Endothelial cell of umbilical vein (primary cell): ENCODE data around the gene ADAM33. TPM values are rescaled to one million over a fixed set of nuclear protein-coding genes. Genes with fewer than 3 reads are reported as not detected.

Source experiments
- BruUV-seq: library from RNA; stranded (reverse); fragments of 400-500 nt; replicated peaks from 2 replicates; lab custom pipeline; 2021; lab: Mats Ljungman, UMichigan
- CTCF ChIA-PET: fragments of 300-600, 350-600 bp; sonication (Branson Sonifier 250); formaldehyde crosslinking; loops from one replicate; lab custom pipeline; 2021; ENCODE audit warnings: antibody characterized with exemption, inconsistent platforms; lab: Charles Lee
- POLR2A ChIA-PET: fragments of 300-600, 350-600 bp; sonication (Branson Sonifier 250); formaldehyde crosslinking; loops from one replicate; lab custom pipeline; 2021; ENCODE audit warnings: antibody characterized with exemption, inconsistent platforms; lab: Charles Lee
- DNase-seq: peaks from one replicate; pipeline ENCODE4 v3.0.0-alpha.2; 2011; ENCODE audit warnings: low read depth, low spot score
- FAIRE-seq: peaks from 2 replicates; lab custom pipeline; 2011; peaks lifted over from hg19 to GRCh38; lab: Jason Lieb, UNC
- H2AFZ ChIP-seq: 2 replicates; pipeline ENCODE4 v1.6.0; 2012; ENCODE audit warnings: low read depth, low read length, control low read depth, inconsistent platforms
- H3K27ac ChIP-seq: 2 replicates; pipeline ENCODE4 v1.5.1; 2011; ENCODE audit warnings: low read depth, mild to moderate bottlenecking, control low read depth, low read length, moderate library complexity; ENCODE audit not compliant: insufficient read depth
- H3K27me3 ChIP-seq, 2 experiments: 2 replicates each; pipeline versions ENCODE4 v1.6.0 to v1.6.1; 2011; ENCODE audit warnings: low read length in 2 of 2, mixed read lengths in 1 of 2; ENCODE audit not compliant: control insufficient read depth in 2 of 2, insufficient read depth in 2 of 2
- H3K36me3 ChIP-seq, 2 experiments: 2 replicates in 1 of 2; 3 replicates in 1 of 2; pipeline ENCODE4 v1.5.1; 2011; ENCODE audit warnings: low read length in 2 of 2, mild to moderate bottlenecking in 1 of 2, moderate library complexity in 1 of 2; ENCODE audit not compliant: control insufficient read depth in 2 of 2, insufficient read depth in 2 of 2; ENCODE audit errors: extremely low read depth in 1 of 2
- H3K4me1 ChIP-seq: 3 replicates; pipeline ENCODE4 v1.5.1; 2011; ENCODE audit warnings: mild to moderate bottlenecking, low read length; ENCODE audit not compliant: control insufficient read depth, insufficient read depth; ENCODE audit errors: extremely low read depth
- H3K4me2 ChIP-seq: 2 replicates; pipeline ENCODE4 v1.6.1; 2011; ENCODE audit warnings: low read length, control low read depth, mixed read lengths; ENCODE audit not compliant: insufficient read depth
- H3K4me3 ChIP-seq, 3 experiments: fragments of 200-600 bp in 1 of 3; sonication (generic), shearing (Covaris generic) in 1 of 3; replicated peaks in 1 of 3; 2 replicates each; pipeline ENCODE4 v1.5.1; 2011 to 2016; ENCODE audit warnings: control low read depth in 3 of 3, low read length in 3 of 3, mild to moderate bottlenecking in 2 of 3, inconsistent platforms in 1 of 3, low read depth in 1 of 3, moderate library complexity in 1 of 3; ENCODE audit not compliant: insufficient read depth in 1 of 3
- H3K79me2 ChIP-seq: 2 replicates; pipeline ENCODE4 v1.6.0; 2012; ENCODE audit warnings: low read length, inconsistent platforms; ENCODE audit not compliant: control insufficient read depth, insufficient read depth
- H3K9ac ChIP-seq: replicated peaks from 2 replicates; pipeline ENCODE3; 2011; ENCODE audit warnings: low read length, control low read depth; ENCODE audit not compliant: insufficient read depth; ENCODE audit errors: extremely low read depth
- H3K9me1 ChIP-seq: replicated peaks from 3 replicates; pipeline ENCODE4 v1.6.0; 2011; ENCODE audit warnings: mild to moderate bottlenecking, low read length; ENCODE audit not compliant: control insufficient read depth, insufficient read depth; ENCODE audit errors: extremely low read depth
- H3K9me3 ChIP-seq: replicated peaks from 2 replicates; pipeline ENCODE4 v1.5.1; 2012; ENCODE audit warnings: low read length, inconsistent platforms; ENCODE audit not compliant: control insufficient read depth, insufficient read depth
- H4K20me1 ChIP-seq: replicated peaks from 2 replicates; pipeline ENCODE3; 2011; ENCODE audit warnings: mild to moderate bottlenecking, low read length; ENCODE audit not compliant: control insufficient read depth, insufficient read depth; ENCODE audit errors: extremely low read depth
- CTCF ChIP-seq, 2 donors: IDR thresholded peaks; 1 replicate in 1 of 2; 2 replicates in 1 of 2; pipeline ENCODE4 v1.5.1; 2011; ENCODE audit warnings: low read length in 2 of 2, mild to moderate bottlenecking in 2 of 2, moderate library complexity in 2 of 2, control low read depth in 1 of 2, inconsistent platforms in 1 of 2, low read depth in 1 of 2; ENCODE audit not compliant: insufficient read depth in 1 of 2; ENCODE audit errors: extremely low read depth in 1 of 2
- EZH2 ChIP-seq: IDR thresholded peaks from 2 replicates; pipeline ENCODE4 v1.6.1; 2012; ENCODE audit warnings: borderline replicate concordance, low read depth, mild to moderate bottlenecking, moderate library complexity, low read length, inconsistent platforms; ENCODE audit not compliant: severe bottlenecking
- FOS ChIP-seq: IDR thresholded peaks from 2 replicates; pipeline ENCODE4 v1.6.1; 2011; ENCODE audit warnings: mild to moderate bottlenecking, low read length, moderate library complexity, borderline replicate concordance; ENCODE audit not compliant: insufficient read depth
- GATA2 ChIP-seq: IDR thresholded peaks from 2 replicates; pipeline ENCODE4 v1.7.0; 2011; ENCODE audit warnings: low read depth, mild to moderate bottlenecking, moderate library complexity, mixed read lengths, low read length; ENCODE audit not compliant: insufficient read length, insufficient read depth
- JUN ChIP-seq: IDR thresholded peaks from 2 replicates; pipeline ENCODE4 v1.6.1; 2011; ENCODE audit warnings: borderline replicate concordance, low read depth; ENCODE audit not compliant: insufficient read length, insufficient read depth
- MAX ChIP-seq: IDR thresholded peaks from 2 replicates; pipeline ENCODE4 v1.6.1; 2011; ENCODE audit not compliant: insufficient read depth, insufficient read length
- MYC ChIP-seq: IDR thresholded peaks from one replicate; pipeline ENCODE4 v1.6.1; 2011; ENCODE audit warnings: mild to moderate bottlenecking, low read depth, low read length
- POLR2A ChIP-seq: IDR thresholded peaks from 2 replicates; pipeline ENCODE4 v1.6.1; 2012; ENCODE audit warnings: low read depth, mild to moderate bottlenecking, control low read depth, low read length
- POLR2AphosphoS5 ChIP-seq: IDR thresholded peaks from 2 replicates; pipeline ENCODE4 v1.6.1; 2012; ENCODE audit warnings: low read depth, mild to moderate bottlenecking, control low read depth, low read length, moderate library complexity; ENCODE audit not compliant: insufficient read depth
- dilution Hi-C: fragments of 300-500 bp; cut with MboI; formaldehyde crosslinking; loops from one replicate; pipeline ENCODE4 v1.15.0; 2019; ENCODE audit warnings: low sequenced_read_pairs; ENCODE audit not compliant: extremely low pct_ligation_motif_present
- intact Hi-C: fragments of 100-400 bp; cut with micrococcal nuclease; formaldehyde crosslinking; loops from one replicate; pipeline ENCODE4 v1.10.0; 2022
- polyA plus RNA-seq, 4 experiments: library from polyadenylated mRNA; depleted of rRNA in 3 of 4; stranded (reverse) in 3 of 4; unstranded in 1 of 4; fragments of >200 nt; gene quantifications; 2 replicates each; pipeline versions ENCODE4 v1.2.1 to v1.2.3, GENCODE V29; 2011 to 2012; ENCODE audit warnings: missing spikeins in 1 of 4
- total RNA-seq: library from RNA; stranded (reverse); gene quantifications from 2 replicates; pipeline ENCODE4 v1.2.3, GENCODE V29; 2021

Gene ADAM33
- total and polyA plus RNA-seq, 2 donors (not counting 3 experiments of a cell fraction or from before 2014, with no cell fraction given) = 0.06 to 0.18 TPM

- Histone ChIP-seq H3K27me3 (peaks cover 29 to 39% of the 10 kb centered on the region in 2 experiments), H3K4me2 (no peak overlapping the region), H3K27ac (no peak overlapping the region), H3K9me1 (no peaks in the 10 kb centered on the region), H3K4me3 (no peak overlapping the region), H3K36me3 (no peaks in the 10 kb centered on the region), H3K9me3 (no peaks in the 10 kb centered on the region), H3K4me1 (no peaks in the 10 kb centered on the region), H4K20me1 (no peaks in the 10 kb centered on the region), H3K79me2 (no peaks in the 10 kb centered on the region), H2AFZ (no peak overlapping the region), H3K9ac (no peak overlapping the region)
- dilution Hi-C loops (no loop called here), intact Hi-C loops (no loop called here)
- no TSS peak for BruUV-seq
- POLR2A ChIA-PET = interaction anchor here (0.6 kb wide), 1 partner anchor 450 kb away, joined by 3 read pairs; no protein-coding TSS in a partner anchor
- no peak for FAIRE-seq
- CTCF ChIA-PET = interaction anchor here (0.9 to 2.4 kb wide), 4 partner anchors 25 to 109 kb away, joined by 3 to 13 read pairs (median 4); no protein-coding TSS in a partner anchor
- DNase-seq = no peak
- TF ChIP-seq EZH2 (no peak), MAX (no peak), CTCF (IDR thresholded peaks at IDR 0.05; ENCODE audit: extremely low read depth in 1 of 2, insufficient read depth in 1 of 2, low read depth in 1 of 2, low read length in 2 of 2) (no peak), POLR2A (no peak), MYC (no peak), GATA2 (no peak), POLR2AphosphoS5 (no peak), JUN (no peak), FOS (no peak)
Observed at GRCh38 chr20:3671986-3672546, 9.7 kb downstream of the ADAM33 start.
